ENCODE data around the gene OSBPL10. TPM values are rescaled to one million over a fixed set of nuclear protein-coding genes. Genes with fewer than 3 reads are reported as not detected.

Gene OSBPL10
- total RNA-seq, 2 donors from 2014 or later: 28.1 to 29.7 TPM

- intact Hi-C loops (cut with DNase I): no loop called here
- DNase-seq (ENCODE audit: low spot score): no peak
Measured at GRCh38 chr3:31636694-31637442, 344.2 kb downstream of the OSBPL10 start.

GRCh38 chr3:31636049-31636448, 345.0 kb downstream of the OSBPL10 start:
- DNase-seq (ENCODE audit: low spot score): no peak
- intact Hi-C loops (cut with DNase I): no loop called here

GRCh38 chr3:31635545-31635944, 345.5 kb downstream of the OSBPL10 start:
- intact Hi-C loops (cut with DNase I): no loop called here
- DNase-seq (ENCODE audit: low spot score): no peak

GRCh38 chr3:31634476-31634875, 346.6 kb downstream of the OSBPL10 start:
- intact Hi-C loops (cut with DNase I): no loop called here
- no peak for DNase-seq (ENCODE audit: low spot score)

- intact Hi-C loops (cut with DNase I): no loop called here
- DNase-seq (ENCODE audit: low spot score): no peak
Measured at GRCh38 chr3:31629054-31629453, 352.0 kb downstream of the OSBPL10 start.

- no peak for DNase-seq (ENCODE audit: low spot score)
- intact Hi-C loops (cut with DNase I): no loop called here
Measured at GRCh38 chr3:31625358-31625757, 355.7 kb downstream of the OSBPL10 start.

GRCh38 chr3:31624083-31624709, 356.9 kb downstream of the OSBPL10 start:
- intact Hi-C loops (cut with DNase I): no loop called here
- DNase-seq (ENCODE audit: low spot score): no peak

GRCh38 chr3:31622636-31623288, 358.3 kb downstream of the OSBPL10 start:
- DNase-seq (ENCODE audit: low spot score): no peak
- intact Hi-C loops (cut with DNase I): no loop called here

- no peak for DNase-seq (ENCODE audit: low spot score)
- intact Hi-C loops (cut with DNase I): no loop called here
Measured at GRCh38 chr3:31621314-31621713, 359.7 kb downstream of the OSBPL10 start.

GRCh38 chr3:31620656-31621055, 360.4 kb downstream of the OSBPL10 start:
- no peak for DNase-seq (ENCODE audit: low spot score)
- intact Hi-C loops (cut with DNase I): no loop called here

GRCh38 chr3:31616711-31617110, 364.4 kb downstream of the OSBPL10 start:
- no peak for DNase-seq (ENCODE audit: low spot score)
- intact Hi-C loops (cut with DNase I): no loop called here

- intact Hi-C loops (cut with DNase I): no loop called here
- DNase-seq (ENCODE audit: low spot score): no peak
Measured at GRCh38 chr3:31615071-31615875, 365.8 kb downstream of the OSBPL10 start.

- intact Hi-C loops (cut with DNase I): no loop called here
- no peak for DNase-seq (ENCODE audit: low spot score)
Measured at GRCh38 chr3:31614162-31614921, 366.7 kb downstream of the OSBPL10 start.

GRCh38 chr3:31613654-31614053, 367.4 kb downstream of the OSBPL10 start:
- no peak for DNase-seq (ENCODE audit: low spot score)
- intact Hi-C loops (cut with DNase I): no loop called here

GRCh38 chr3:31613177-31613576, 367.9 kb downstream of the OSBPL10 start:
- intact Hi-C loops (cut with DNase I): no loop called here
- DNase-seq (ENCODE audit: low spot score): no peak
